HG03439 (cell line): ENCODE data around the gene FAM107B.
"Not testable (repeated sequence)": the region's sequence is repeated elsewhere in the genome, so short reads cannot be mapped to it uniquely, and the experiment has no call there.

ENCODE experiments used
- ATAC-seq: cut with Tn5 transposase; IDR thresholded peaks from one replicate; pipeline ENCODE4 v1.9.1; 2021; ENCODE audit warnings: mild to moderate bottlenecking, moderate library complexity; ENCODE audit not compliant: unreplicated experiment

The FAM107B gene

GRCh38 chr10:14737808-14738545 is 36.7 kb downstream of the FAM107B start:
- ATAC-seq = no peak

GRCh38 chr10:14736600-14737081 is 38.1 kb downstream of the FAM107B start:
- ATAC-seq = no peak

- ATAC-seq = no peak
Observed at GRCh38 chr10:14736043-14736442, 38.7 kb downstream of the FAM107B start.

GRCh38 chr10:14731875-14732512 is 42.7 kb downstream of the FAM107B start:
- no peak for ATAC-seq

- no peak for ATAC-seq
Observed at GRCh38 chr10:14728346-14728745, 46.4 kb downstream of the FAM107B start.

- no peak for ATAC-seq
Observed at GRCh38 chr10:14727924-14728323, 46.8 kb downstream of the FAM107B start.

- ATAC-seq = no peak
Observed at GRCh38 chr10:14727465-14727864, 47.2 kb downstream of the FAM107B start.

GRCh38 chr10:14724931-14725330 is 49.8 kb downstream of the FAM107B start:
- ATAC-seq = no peak

- ATAC-seq = no peak
Observed at GRCh38 chr10:14723052-14723689, 51.5 kb downstream of the FAM107B start.

- ATAC-seq = no peak
Observed at GRCh38 chr10:14717552-14717951, 57.1 kb downstream of the FAM107B start.

- ATAC-seq = no peak
Observed at GRCh38 chr10:14712991-14713424, 61.7 kb downstream of the FAM107B start.

- not testable (repeated sequence) for ATAC-seq
Observed at GRCh38 chr10:14709344-14709743, 65.4 kb downstream of the FAM107B start.

GRCh38 chr10:14707481-14707880 is 67.2 kb downstream of the FAM107B start:
- ATAC-seq = no peak

GRCh38 chr10:14705548-14706230 is 69.0 kb downstream of the FAM107B start:
- no peak for ATAC-seq

GRCh38 chr10:14703631-14704001 is 71.1 kb downstream of the FAM107B start:
- ATAC-seq = no peak

- no peak for ATAC-seq
Observed at GRCh38 chr10:14701466-14701865, 73.2 kb downstream of the FAM107B start.

GRCh38 chr10:14700546-14700945 is 74.2 kb downstream of the FAM107B start:
- ATAC-seq = no peak

GRCh38 chr10:14699482-14699881 is 75.2 kb downstream of the FAM107B start:
- no peak for ATAC-seq

- peak; percentile 83 for ATAC-seq
Observed at GRCh38 chr10:14698829-14699170, 75.9 kb downstream of the FAM107B start.

- peak; percentile 83 for ATAC-seq
Observed at GRCh38 chr10:14698111-14698828, 76.4 kb downstream of the FAM107B start.

GRCh38 chr10:14697281-14697680 is 77.4 kb downstream of the FAM107B start:
- ATAC-seq = no peak
